GM10266 (cell line): ENCODE data around the gene PLXNB2.

Experiments
- DNase-seq: peaks from one replicate; pipeline ENCODE4 v3.0.0; 2012; ENCODE audit errors: extremely low spot score
- TF ChIP-seq, protein P1 (sequence below): IDR thresholded peaks from 2 replicates; pipeline ENCODE4 v1.5.1; 2012; ENCODE audit warnings: mild to moderate bottlenecking, low read depth; ENCODE audit not compliant: control insufficient read depth, insufficient read depth; ENCODE audit errors: missing control alignments

PLXNB2 gene

DNA sequence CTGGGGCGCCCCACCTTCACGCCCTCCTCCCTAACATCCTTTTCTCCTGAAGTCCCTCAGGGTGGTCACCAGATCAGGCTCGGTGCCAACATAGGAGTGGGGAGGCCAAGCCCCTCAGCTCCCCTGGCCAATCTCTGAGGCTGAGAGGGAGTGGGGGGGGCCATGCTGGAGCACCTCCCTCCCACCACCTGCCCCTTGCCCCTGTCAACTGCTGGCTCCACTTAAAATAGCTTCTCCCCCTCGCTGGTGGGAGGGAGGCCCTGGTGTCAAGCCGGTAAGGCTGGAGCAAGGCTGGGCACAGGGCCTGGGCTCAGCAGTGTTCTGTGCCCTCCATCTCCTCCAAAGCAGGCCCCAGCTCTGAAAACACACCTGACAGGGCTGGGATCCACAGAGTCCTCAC is 4.9 kb downstream of the PLXNB2 start:
- TF ChIP-seq, protein P1, sequence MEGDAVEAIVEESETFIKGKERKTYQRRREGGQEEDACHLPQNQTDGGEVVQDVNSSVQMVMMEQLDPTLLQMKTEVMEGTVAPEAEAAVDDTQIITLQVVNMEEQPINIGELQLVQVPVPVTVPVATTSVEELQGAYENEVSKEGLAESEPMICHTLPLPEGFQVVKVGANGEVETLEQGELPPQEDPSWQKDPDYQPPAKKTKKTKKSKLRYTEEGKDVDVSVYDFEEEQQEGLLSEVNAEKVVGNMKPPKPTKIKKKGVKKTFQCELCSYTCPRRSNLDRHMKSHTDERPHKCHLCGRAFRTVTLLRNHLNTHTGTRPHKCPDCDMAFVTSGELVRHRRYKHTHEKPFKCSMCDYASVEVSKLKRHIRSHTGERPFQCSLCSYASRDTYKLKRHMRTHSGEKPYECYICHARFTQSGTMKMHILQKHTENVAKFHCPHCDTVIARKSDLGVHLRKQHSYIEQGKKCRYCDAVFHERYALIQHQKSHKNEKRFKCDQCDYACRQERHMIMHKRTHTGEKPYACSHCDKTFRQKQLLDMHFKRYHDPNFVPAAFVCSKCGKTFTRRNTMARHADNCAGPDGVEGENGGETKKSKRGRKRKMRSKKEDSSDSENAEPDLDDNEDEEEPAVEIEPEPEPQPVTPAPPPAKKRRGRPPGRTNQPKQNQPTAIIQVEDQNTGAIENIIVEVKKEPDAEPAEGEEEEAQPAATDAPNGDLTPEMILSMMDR: no peak

DNA sequence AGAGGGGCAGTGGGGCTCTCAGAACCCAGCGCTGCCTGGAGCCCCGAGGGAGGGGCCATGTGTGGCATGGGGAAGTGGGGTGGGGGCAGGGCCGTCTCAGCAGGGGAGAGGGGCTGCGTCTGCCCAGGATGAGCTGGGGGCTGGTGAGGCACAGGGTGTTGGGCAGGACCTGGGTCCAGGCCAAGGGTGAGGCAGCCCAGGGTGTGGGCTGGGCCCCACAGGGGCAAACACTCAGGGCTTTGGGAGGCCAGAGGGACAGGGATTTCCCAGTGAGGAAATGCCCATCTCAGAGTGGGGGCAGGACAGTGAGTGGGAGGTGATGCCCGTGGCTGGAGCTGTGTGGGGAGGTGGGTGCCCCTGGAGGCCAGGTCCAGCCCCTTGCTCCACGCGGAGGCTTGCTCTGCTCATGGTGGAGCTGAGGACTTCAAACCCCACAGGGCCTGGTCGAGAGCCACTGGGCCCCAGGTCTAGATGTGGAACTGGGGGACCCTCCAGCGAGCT is 5.4 kb downstream of the PLXNB2 start:
- no peak for DNase-seq
- TF ChIP-seq, protein P1: no peak

More for the DNA sequence above, 4.9 kb downstream of the PLXNB2 start:
- DNase-seq: no peak

DNA sequence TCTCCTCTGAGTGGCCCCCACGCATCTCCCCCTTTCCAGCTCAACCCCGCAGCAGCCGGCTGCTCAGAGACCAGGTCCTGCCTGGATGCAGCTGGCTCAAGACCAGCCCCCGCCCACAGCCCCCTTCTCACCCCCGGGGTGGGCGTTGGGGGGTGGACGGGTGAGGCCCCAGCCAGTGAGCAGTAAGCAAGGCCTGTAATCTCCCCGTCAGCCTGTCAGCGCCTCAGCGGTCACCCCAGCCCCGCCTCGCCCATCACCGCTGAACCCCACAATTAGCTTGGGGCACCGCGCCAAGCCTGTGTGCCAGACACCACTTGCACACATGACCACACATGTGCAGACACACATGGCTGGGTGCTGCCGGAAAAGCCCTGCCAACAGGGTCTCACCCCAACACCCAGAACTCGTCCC is 5.9 kb downstream of the PLXNB2 start:
- TF ChIP-seq, protein P1: no peak
- no peak for DNase-seq

DNA sequence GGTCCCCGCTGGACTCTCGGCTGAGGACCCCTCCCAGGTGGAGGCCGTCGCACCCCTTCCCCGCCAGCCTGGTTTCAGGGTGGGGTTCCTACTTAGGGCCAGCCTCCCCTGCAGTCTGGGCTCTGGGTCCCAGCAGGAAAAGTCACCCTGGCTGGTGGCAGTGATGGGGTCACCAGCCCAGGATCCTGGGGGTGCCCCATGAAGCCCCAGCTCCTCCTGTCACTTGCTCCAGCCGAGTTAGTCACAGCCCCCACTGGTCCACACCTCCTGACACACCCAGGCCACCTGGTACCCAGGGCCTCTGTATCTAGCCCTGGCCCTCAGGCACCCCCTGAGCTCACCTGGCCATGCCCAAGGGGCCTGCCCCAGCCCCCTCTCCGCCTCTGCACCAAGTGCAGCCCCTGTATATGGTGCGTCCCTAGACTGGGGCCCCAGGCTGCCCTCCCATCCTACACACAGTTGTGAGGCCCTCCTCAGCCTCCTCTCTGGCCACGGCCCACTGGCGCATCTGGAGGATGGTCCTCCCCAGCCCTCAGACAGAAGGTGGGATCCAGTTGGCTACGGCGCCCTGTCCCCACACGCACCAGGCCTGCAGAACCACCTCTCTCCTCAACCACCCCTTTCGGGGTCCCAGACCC is 6.7 kb downstream of the PLXNB2 start:
- no peak for DNase-seq
- TF ChIP-seq, protein P1: no peak

DNA sequence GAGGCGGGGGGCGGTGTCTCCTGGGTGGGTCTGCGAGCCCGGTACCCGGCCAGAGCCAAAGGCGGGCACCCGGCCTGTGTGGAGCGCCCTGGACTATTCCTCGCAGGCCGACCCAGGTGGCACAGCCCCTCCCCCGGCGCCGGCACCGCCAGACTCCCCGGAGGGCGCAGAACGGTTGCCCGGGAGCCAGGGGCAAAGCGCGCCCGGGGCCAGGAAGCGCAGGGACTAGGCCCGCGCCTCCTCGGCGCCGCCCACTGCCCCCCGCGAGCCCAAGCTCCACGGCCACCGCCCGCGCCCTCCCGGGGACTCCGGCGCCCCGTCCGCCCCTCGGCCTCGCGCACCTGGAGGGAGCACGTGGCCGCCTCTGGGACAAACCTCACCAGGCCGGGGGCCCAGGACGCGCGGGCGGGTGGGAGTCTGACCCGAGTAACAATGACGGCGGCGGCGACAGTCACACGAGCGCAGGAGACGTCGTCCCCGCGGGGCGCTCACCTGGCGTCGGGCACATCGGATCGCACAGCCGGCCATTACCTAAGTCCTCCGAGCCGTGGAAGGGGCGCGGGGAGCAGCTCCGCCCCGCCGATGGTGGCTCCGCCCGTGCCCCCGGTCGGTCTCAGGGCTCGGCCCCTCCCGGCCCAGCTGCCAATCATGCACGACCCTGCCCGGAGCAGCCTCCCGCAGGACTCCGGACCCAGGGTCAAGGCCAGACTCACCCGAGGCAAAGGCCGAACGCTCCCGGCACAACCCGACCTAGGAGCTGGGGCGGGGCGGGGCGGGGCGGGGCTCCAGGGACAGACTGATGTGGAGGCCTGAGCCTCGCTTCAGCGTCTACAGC is 7.4 kb downstream of the PLXNB2 start:
- TF ChIP-seq, protein P1: no peak
- DNase-seq: no peak

DNA sequence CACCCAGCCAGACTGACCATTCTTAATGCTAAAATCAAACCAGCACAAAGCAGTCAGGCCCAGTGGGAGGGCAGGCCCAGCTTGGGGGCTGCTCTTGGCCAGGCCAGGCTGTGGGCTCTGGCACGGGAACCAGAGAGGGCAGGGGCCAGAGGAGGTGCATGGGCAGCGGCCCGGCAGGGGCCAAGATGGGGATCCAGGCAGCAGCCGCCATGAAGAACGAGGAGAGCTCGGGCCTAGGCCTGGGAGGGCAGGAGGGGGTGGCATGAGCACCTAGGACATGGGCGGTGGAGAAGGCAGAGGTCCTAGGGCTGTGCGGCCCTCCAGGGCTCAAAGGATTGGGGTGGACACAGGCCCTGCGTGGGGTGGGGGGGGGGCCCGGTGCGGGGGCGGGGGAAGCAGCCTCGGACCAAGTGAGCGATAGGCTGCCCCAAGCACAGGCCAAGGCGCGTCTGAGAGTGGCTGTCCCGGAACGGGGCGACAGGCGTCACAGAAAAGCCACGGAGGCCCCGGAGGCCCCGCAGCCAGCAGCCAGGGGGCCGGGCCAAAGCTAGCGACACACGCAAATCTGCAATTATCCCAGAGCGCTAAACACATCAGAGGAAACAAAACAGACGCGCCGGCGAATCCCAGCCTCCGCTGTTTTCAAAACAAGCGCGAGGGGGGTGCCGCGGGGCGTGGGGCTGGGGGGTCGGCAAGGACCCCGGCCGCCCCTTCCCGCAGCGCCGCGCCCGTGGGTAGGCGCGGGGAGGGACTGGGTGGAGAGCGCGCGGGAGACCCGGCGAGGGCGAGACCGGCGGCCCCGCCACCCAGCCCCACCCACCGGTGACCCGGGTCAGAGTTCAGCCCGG is 8.3 kb downstream of the PLXNB2 start:
- TF ChIP-seq, protein P1: no peak

More for the DNA sequence above, 8.3 kb downstream of the PLXNB2 start:
- no peak for DNase-seq
